Activated CD4-positive, alpha-beta memory T cell treated with anti-CD3 and anti-CD28 coated beads for 36 hours (primary cell): ENCODE data around the gene LAPTM4A. TPM values are rescaled to one million over a fixed set of nuclear protein-coding genes. Genes with fewer than 3 reads are reported as not detected.

Experiments
- CTCF ChIA-PET: fragments of 350-600 bp; sonication (Branson Sonifier 250); formaldehyde crosslinking; loops from one replicate; lab custom pipeline; 2021; ENCODE audit warnings: antibody characterized with exemption, inconsistent platforms; lab: Charles Lee
- POLR2A ChIA-PET: fragments of 350-600 bp; sonication (Branson Sonifier 250); formaldehyde crosslinking; loops from one replicate; lab custom pipeline; 2021; ENCODE audit warnings: antibody characterized with exemption; lab: Charles Lee
- DNase-seq: peaks from one replicate; pipeline ENCODE4 v3.0.0-alpha.2; 2020
- H3K27ac Mint-ChIP-seq: one replicate; pipeline ENCODE4 v1.8.0; 2021; ENCODE audit warnings: mixed read lengths
- H3K27me3 Mint-ChIP-seq: one replicate; pipeline ENCODE4 v1.8.0; 2021; ENCODE audit warnings: mixed read lengths
- H3K36me3 Mint-ChIP-seq: one replicate; pipeline ENCODE4 v1.8.0; 2021; ENCODE audit warnings: mixed read lengths
- H3K4me1 Mint-ChIP-seq: one replicate; pipeline ENCODE4 v1.8.0; 2021; ENCODE audit warnings: low read depth, mixed read lengths
- H3K4me3 Mint-ChIP-seq: one replicate; pipeline ENCODE4 v1.8.0; 2021; ENCODE audit warnings: mild to moderate bottlenecking, mixed read lengths
- H3K9me3 Mint-ChIP-seq: one replicate; pipeline ENCODE4 v1.8.0; 2021; ENCODE audit warnings: mixed read lengths
- intact Hi-C: fragments of 100-400 bp; cut with micrococcal nuclease; formaldehyde crosslinking; loops from one replicate; pipeline ENCODE4 v1.15.1; 2023
- total RNA-seq, 2 experiments: library from RNA; stranded (reverse); gene quantifications; one replicate each; pipeline ENCODE4 v1.2.3, GENCODE V29; 2021

LAPTM4A gene
- total RNA-seq, 2 experiments from 2014 or later = 26.7 to 29.0 TPM

DNA sequence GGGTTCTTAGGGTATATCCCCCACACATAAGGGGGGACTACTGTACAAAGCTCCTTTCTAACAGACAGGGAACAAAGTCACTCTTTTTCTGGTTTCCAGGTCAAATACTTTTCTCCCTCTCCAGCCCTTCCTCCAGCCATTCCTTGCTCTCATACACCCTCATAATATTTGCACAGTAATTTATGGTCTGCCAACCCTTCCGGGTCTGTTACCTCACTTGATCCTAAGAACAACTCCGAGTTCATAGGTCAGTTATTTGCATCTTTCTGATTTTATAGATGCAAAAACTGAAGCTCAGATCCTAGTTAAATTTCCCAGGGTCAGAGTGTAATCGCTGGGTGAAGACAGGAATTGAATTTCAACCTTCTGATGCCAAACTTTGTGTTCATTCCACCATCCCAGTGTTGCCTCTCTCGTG is 24.2 kb downstream of the LAPTM4A start:
- CTCF ChIA-PET = interaction anchor here (1.2 kb wide), 1 partner anchor 12 kb away, joined by 5 read pairs; no protein-coding TSS in a partner anchor
- Mint-ChIP-seq H3K4me3 (no peak overlapping the region), H3K9me3 (peaks cover 12% of the 10 kb centered on the region), H3K4me1 (no peaks in the 10 kb centered on the region), H3K36me3 (peaks cover 50% of the 10 kb centered on the region), H3K27ac (no peak overlapping the region), H3K27me3 (no peaks in the 10 kb centered on the region)
- POLR2A ChIA-PET = no interaction called here
- no peak for DNase-seq
- intact Hi-C loops = no loop called here

DNA sequence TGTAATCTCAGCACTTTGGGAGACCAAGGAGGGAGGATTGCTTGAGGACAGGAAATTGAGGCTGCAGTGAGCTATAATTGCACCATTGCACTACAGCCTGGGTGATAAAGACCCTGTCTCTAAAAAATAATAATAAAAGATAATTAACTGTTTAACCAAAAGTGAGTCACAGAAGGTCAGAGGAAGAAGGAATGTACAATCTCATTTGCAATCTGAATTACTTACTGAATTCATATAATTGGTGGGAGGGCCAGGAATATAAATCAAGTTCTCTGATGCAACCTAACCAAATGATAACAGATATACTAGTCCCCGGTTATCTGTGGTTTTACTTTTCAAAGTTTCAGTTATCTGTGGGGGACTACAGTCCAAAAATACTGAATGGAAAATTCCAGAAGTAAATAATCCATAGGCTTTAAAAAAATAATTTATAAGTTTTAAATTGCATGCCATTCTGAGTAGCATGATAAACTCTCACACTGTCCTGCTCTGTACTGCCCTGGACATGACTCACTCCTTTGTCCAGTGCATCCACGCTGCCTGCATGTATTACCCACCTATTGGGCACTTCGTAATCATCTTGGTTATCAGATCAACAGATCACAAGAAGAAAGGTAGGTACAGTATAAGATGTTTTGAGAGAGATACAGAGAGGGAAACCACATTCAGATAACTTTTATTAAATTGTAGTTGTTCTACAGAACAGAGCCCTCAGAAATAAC is 26.2 kb downstream of the LAPTM4A start:
- no peak for DNase-seq

GRCh38 chr2:20023688-20024087 is 27.7 kb downstream of the LAPTM4A start:
- no peaks in the 10 kb centered on the region for H3K4me1 Mint-ChIP-seq
- intact Hi-C loops = no loop called here
- no peaks in the 10 kb centered on the region for H3K27me3 Mint-ChIP-seq
- no peak overlapping the region for H3K27ac Mint-ChIP-seq
- H3K4me3 Mint-ChIP-seq = no peak overlapping the region
- H3K9me3 Mint-ChIP-seq = peaks cover 25% of the 10 kb centered on the region
- H3K36me3 Mint-ChIP-seq = peaks cover 24% of the 10 kb centered on the region
- no peak for DNase-seq
- ChIA-PET POLR2A (no interaction called here), CTCF (interaction anchor here (1.1 kb wide), 1 partner anchor 9 kb away, joined by 4 read pairs; no protein-coding TSS in a partner anchor)

More for the DNA sequence above, 26.2 kb downstream of the LAPTM4A start:
- Mint-ChIP-seq H3K27ac (no peak overlapping the region), H3K4me3 (no peak overlapping the region), H3K4me1 (no peaks in the 10 kb centered on the region), H3K27me3 (no peaks in the 10 kb centered on the region), H3K36me3 (peaks cover 36% of the 10 kb centered on the region), H3K9me3 (peaks cover 24% of the 10 kb centered on the region)
- intact Hi-C loops = no loop called here
- CTCF ChIA-PET = interaction anchor here (1.1 kb wide), 1 partner anchor 10 kb away, joined by 3 read pairs; no protein-coding TSS in a partner anchor
- POLR2A ChIA-PET = no interaction called here

DNA sequence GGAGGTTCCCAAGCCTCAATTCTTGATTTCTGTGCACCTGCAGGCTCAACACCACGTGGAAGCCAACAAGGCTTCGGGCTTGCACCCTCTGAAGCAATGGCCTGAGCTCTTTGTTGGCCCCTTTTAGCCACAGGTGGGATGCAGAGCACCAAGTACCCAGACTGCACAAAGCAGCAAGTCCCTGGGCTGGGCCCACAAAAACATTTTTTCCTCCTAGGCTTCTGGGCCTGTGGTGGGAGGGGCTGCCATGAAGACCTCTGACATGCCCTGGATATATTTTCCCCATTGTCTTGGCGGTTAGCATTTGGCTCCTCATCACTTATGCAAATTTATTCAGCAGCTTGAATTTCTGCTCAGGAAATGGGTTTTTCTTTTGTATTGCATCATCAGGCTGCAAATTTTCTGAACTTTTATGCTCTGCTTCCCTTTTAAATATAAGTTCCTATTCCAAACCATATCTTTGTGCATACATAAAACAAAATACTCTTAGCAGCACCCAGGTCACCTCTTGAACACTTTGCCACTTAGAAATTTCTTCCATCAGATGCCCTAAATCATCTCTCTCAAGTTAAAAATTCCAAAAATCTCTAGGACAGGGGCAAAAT is 29.9 kb downstream of the LAPTM4A start:
- H3K4me3 Mint-ChIP-seq = no peak overlapping the region
- H3K27ac Mint-ChIP-seq = no peak overlapping the region
- peaks cover 12% of the 10 kb centered on the region for H3K36me3 Mint-ChIP-seq
- no peaks in the 10 kb centered on the region for H3K4me1 Mint-ChIP-seq
- intact Hi-C loops = no loop called here
- ChIA-PET POLR2A (no interaction called here), CTCF (no interaction called here)
- no peak for DNase-seq
- H3K27me3 Mint-ChIP-seq = no peaks in the 10 kb centered on the region
- peaks cover 25% of the 10 kb centered on the region for H3K9me3 Mint-ChIP-seq

DNA sequence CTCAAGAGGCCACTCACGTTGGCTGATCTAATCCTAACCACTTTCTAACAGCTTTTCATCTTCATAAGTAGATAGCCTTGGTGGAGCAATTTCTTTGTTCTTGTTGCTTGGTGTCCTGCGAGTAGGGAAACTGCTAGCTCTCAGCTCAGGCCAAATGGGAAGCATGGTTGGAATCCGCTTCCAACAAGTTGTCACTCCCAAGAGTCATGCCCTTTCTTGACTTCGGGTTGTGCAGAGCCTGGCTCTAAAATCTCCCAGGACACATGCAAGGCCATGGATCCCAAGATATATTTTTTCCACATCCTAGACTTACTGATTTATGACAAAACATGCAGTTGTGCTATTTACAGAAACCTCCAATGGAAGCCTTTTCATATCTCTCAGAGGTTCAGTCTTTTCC is 31.7 kb downstream of the LAPTM4A start:
- CTCF ChIA-PET = no interaction called here
- H3K36me3 Mint-ChIP-seq = peaks cover 12% of the 10 kb centered on the region

GRCh38 chr2:20018601-20019152 is 32.8 kb downstream of the LAPTM4A start:
- H3K36me3 Mint-ChIP-seq = peaks cover 11% of the 10 kb centered on the region
- H3K27ac Mint-ChIP-seq = no peak overlapping the region
- DNase-seq = no peak
- no peaks in the 10 kb centered on the region for H3K27me3 Mint-ChIP-seq
- intact Hi-C loops = loop anchor here (5.0 to 10.0 kb wide), 2 partner anchors 61 to 206 kb away; partner anchors contain the start of gene SDC1
- H3K4me3 Mint-ChIP-seq = no peak overlapping the region
- POLR2A ChIA-PET = no interaction called here
- CTCF ChIA-PET = interaction anchor here (1.8 kb wide), 1 partner anchor 76 kb away, joined by 4 read pairs; no protein-coding TSS in a partner anchor
- H3K4me1 Mint-ChIP-seq = no peaks in the 10 kb centered on the region
- peaks cover 31% of the 10 kb centered on the region for H3K9me3 Mint-ChIP-seq

More for the DNA sequence above, 31.7 kb downstream of the LAPTM4A start:
- POLR2A ChIA-PET = no interaction called here
- H3K4me3 Mint-ChIP-seq = no peak overlapping the region
- no peaks in the 10 kb centered on the region for H3K4me1 Mint-ChIP-seq
- DNase-seq = no peak
- H3K9me3 Mint-ChIP-seq = peaks cover 27% of the 10 kb centered on the region
- intact Hi-C loops = loop anchor here (5.0 to 10.0 kb wide), 2 partner anchors 62 to 205 kb away; partner anchors contain the start of gene SDC1
- no peaks in the 10 kb centered on the region for H3K27me3 Mint-ChIP-seq
- no peak overlapping the region for H3K27ac Mint-ChIP-seq

- intact Hi-C loops = loop anchor here (5.0 to 10.0 kb wide), 2 partner anchors 59 to 208 kb away; partner anchors contain the start of gene SDC1
- CTCF ChIA-PET = interaction anchor here (0.7 to 3.9 kb wide), 23 partner anchors 11 to 209 kb away, joined by 3 to 27 read pairs (median 7); partner anchors contain the start of genes LAPTM4A and SDC1
- H3K27ac Mint-ChIP-seq = no peak overlapping the region
These were observed 35.1 kb downstream of the LAPTM4A start for GRCh38 chr2:20016346-20016745.

DNA sequence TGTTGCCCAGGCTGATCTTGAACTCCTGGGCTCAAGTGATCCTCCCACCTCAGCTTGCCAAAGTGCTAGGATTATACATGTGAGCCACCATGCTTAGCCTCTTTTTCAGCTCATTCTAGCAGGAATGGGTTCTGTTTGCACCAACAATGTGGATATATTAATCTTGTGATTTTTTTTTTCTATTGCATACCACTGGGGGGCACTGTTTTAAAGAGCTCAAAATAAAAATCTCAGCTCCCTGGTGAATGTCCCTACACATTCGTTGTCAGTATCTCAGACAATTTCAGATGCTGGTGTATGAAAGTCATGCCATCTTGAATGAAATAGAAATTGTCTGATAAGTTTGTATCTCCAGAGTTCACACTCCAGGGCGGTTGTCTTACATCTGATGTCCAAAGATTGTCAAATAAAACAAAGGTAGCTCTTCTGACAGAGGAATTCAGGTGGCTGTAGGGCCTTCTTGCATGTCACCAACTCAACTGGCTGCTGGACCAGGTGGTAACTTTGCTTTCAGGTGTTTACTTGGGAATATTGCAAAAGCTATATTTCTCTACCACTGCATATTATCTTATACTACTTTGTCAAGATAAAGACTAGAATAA is 35.8 kb downstream of the LAPTM4A start:
- POLR2A ChIA-PET = interaction anchor here (1.0 kb wide), 1 partner anchor 37 kb away, joined by 3 read pairs; the partner anchor contains the start of gene LAPTM4A
- no peak for DNase-seq
- H3K4me1 Mint-ChIP-seq = peaks cover 6% of the 10 kb centered on the region
- CTCF ChIA-PET = interaction anchor here (0.6 to 3.9 kb wide), 47 partner anchors 10 to 1075 kb away, joined by 3 to 27 read pairs (median 4); partner anchors contain the start of genes HS1BP3, LAPTM4A, SDC1 and TTC32
- no peak overlapping the region for H3K27ac Mint-ChIP-seq
- intact Hi-C loops = loop anchor here (1.0 to 10.0 kb wide), 4 partner anchors 35 to 209 kb away; partner anchors contain the start of gene SDC1
- H3K4me3 Mint-ChIP-seq = no peak overlapping the region
- H3K27me3 Mint-ChIP-seq = peaks cover 22% of the 10 kb centered on the region
- peaks cover 3% of the 10 kb centered on the region for H3K36me3 Mint-ChIP-seq
- H3K9me3 Mint-ChIP-seq = peaks cover 14% of the 10 kb centered on the region

More at GRCh38 chr2:20016346-20016745, 35.1 kb downstream of the LAPTM4A start:
- Mint-ChIP-seq H3K9me3 (peaks cover 19% of the 10 kb centered on the region), H3K4me1 (peaks cover 6% of the 10 kb centered on the region), H3K36me3 (peaks cover 3% of the 10 kb centered on the region), H3K27me3 (peaks cover 15% of the 10 kb centered on the region), H3K4me3 (no peak overlapping the region)
- DNase-seq = no peak
- POLR2A ChIA-PET = no interaction called here

DNA sequence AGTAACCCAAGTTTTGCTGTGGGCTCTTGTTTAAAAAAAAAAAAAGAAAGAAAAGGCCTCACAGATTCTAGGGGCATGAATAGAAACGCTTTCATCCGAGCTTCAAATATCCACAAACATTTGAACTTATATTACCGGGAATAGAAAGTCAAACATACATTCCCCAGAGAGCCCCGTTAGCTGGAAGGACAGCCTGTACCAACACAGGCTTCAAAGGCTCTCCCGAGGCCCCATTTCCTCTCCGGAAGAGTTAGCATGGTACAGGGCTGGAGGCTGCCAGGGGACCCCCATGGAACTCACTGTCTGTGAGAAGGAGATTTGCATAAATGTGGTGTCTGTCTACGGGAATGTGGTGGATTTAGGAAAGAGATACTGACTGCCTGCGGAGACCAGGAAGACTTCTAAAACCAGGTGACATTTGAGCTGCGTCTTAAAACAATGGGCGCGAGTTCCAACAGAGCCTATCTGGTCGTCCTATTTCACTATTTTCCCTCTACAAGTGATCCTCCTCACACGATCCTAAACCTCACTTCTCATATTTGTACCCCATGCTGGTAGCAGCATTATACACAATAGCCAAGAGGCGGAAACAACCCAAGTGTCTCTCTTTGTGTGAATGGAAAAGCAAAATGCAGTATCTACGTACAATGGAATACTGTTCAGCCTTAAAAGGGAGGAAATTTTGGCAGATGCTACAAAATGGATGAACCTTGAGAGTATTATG is 38.1 kb downstream of the LAPTM4A start:
- Mint-ChIP-seq H3K9me3 (peaks cover 5% of the 10 kb centered on the region), H3K4me3 (peak overlapping the region; percentile 41), H3K36me3 (no peaks in the 10 kb centered on the region), H3K4me1 (peaks cover 6% of the 10 kb centered on the region), H3K27me3 (peaks cover 27% of the 10 kb centered on the region), H3K27ac (no peak overlapping the region)
- POLR2A ChIA-PET = no interaction called here
- no peak for DNase-seq
- intact Hi-C loops = loop anchor here (10.0 kb wide), 1 partner anchor 212 kb away; the partner anchor contains the start of gene SDC1
- CTCF ChIA-PET = interaction anchor here (1.0 to 3.9 kb wide), 5 partner anchors 11 to 86 kb away, joined by 3 to 27 read pairs (median 4); no protein-coding TSS in a partner anchor

GRCh38 chr2:20012282-20013125 is 38.9 kb downstream of the LAPTM4A start, which contains the start of gene MATN3:
Gene MATN3, minus strand, starts transcription at chr2:20012668. Its CDS starts 37 bp downstream, at chr2:20012631.
- POLR2A ChIA-PET = no interaction called here
- Mint-ChIP-seq H3K4me3 (peak within 1 kb of the TSS; percentile 41), H3K27ac (no peak within 1 kb of the TSS), H3K9me3 (peaks cover 5% of the 10 kb centered on the region), H3K4me1 (peaks cover 6% of the 10 kb centered on the region), H3K27me3 (peaks cover 29% of the 10 kb centered on the region), H3K36me3 (no peaks in the 10 kb centered on the region)
- DNase-seq = peak; percentile 16
- intact Hi-C loops = loop anchor here (10.0 kb wide), 1 partner anchor 212 kb away; the partner anchor contains the start of gene SDC1
- CTCF ChIA-PET = interaction anchor here (1.1 to 1.3 kb wide), 2 partner anchors 10 to 82 kb away, joined by 3 read pairs; no protein-coding TSS in a partner anchor
